Esophagus (tissue), 2 donors: ENCODE results near the gene CTBP1. TPM values are rescaled to one million over a fixed set of nuclear protein-coding genes. Genes with fewer than 3 reads are reported as not detected.
"Not testable (repeated sequence)": the region's sequence is repeated elsewhere in the genome, so short reads cannot be mapped to it uniquely, and the experiment has no call there.

Source experiments
- H3K27ac ChIP-seq, 2 donors: one replicate each; pipeline ENCODE4 v1.5.1; 2013; ENCODE audit warnings: low read depth in 2 of 2, mild to moderate bottlenecking in 2 of 2, inconsistent platforms in 1 of 2, low read length in 1 of 2, moderate library complexity in 1 of 2
- H3K27me3 ChIP-seq, 2 donors: one replicate each; pipeline ENCODE4 v1.6.1; 2013; ENCODE audit warnings: low read length in 2 of 2, control low read depth in 1 of 2, mild to moderate bottlenecking in 1 of 2; ENCODE audit not compliant: insufficient read depth in 2 of 2, control insufficient read depth in 1 of 2
- H3K36me3 ChIP-seq, 2 donors: one replicate each; pipeline ENCODE4 v1.6.1; 2013; ENCODE audit warnings: low read length in 1 of 2; ENCODE audit not compliant: control insufficient read depth in 2 of 2, insufficient read depth in 2 of 2
- H3K4me1 ChIP-seq, 2 donors: one replicate each; pipeline ENCODE4 v1.6.1; 2013; ENCODE audit warnings: low read length in 1 of 2; ENCODE audit not compliant: control insufficient read depth in 2 of 2, insufficient read depth in 2 of 2
- H3K4me3 ChIP-seq, 2 donors: one replicate each; pipeline ENCODE4 v1.5.1; 2013; ENCODE audit warnings: low read length in 2 of 2, mild to moderate bottlenecking in 2 of 2, low read depth in 1 of 2, moderate library complexity in 1 of 2
- H3K9me3 ChIP-seq, 2 donors: one replicate each; pipeline ENCODE4 v1.6.1; 2013; ENCODE audit warnings: mild to moderate bottlenecking in 2 of 2, low read depth in 1 of 2, low read length in 1 of 2, moderate library complexity in 1 of 2; ENCODE audit not compliant: control insufficient read depth in 2 of 2, insufficient read depth in 1 of 2
- WGBS, 2 donors: extraction: QIAGEN DNeasy Blood & Tissue Kit; methylation state at CpG; one replicate each; pipeline ENCODE4 v1.1.7; 2013; 5-methylcytosine and 5-hydroxymethylcytosine counted together
- polyA plus RNA-seq, 2 donors: library from polyadenylated mRNA; stranded (reverse); fragments of 200-250 nt; gene quantifications; one replicate each; pipeline ENCODE4 v1.2.3, GENCODE V29; 2013
- donor health status: healthy with polysubstance abuse.
- donor health status: Bipolar disorder and iron deficiency.

CTBP1 gene
- polyA plus RNA-seq, 2 donors, result 71.7 to 87.2 TPM

- Histone ChIP-seq H3K4me1 (peaks cover 15 to 47% of the 10 kb centered on the region in 2 donors), H3K36me3 (peaks cover 0 to 35% of the 10 kb centered on the region in 2 donors), H3K27ac (no peak overlapping the region), H3K9me3 (no peaks in the 10 kb centered on the region), H3K4me3 (no peak overlapping the region), H3K27me3 (no peaks in the 10 kb centered on the region)
- WGBS, 2 donors, result 75 to 81% methylated on average over 23 to 24 of the region's 24 CpGs
Observed at GRCh38 chr4:1241936-1242505, 6.9 kb downstream of the CTBP1 start.

GRCh38 chr4:1241466-1241935 lies 7.4 kb downstream of the CTBP1 start:
- no peaks in the 10 kb centered on the region for H3K27me3 ChIP-seq
- no peak overlapping the region for H3K27ac ChIP-seq
- peaks cover 0 to 38% of the 10 kb centered on the region in 2 donors for H3K36me3 ChIP-seq
- WGBS, 2 donors, result 75 to 84% methylated on average over 21 of the region's 21 CpGs
- H3K4me3 ChIP-seq, result no peak overlapping the region
- no peaks in the 10 kb centered on the region for H3K9me3 ChIP-seq
- H3K4me1 ChIP-seq, result peaks cover 13 to 42% of the 10 kb centered on the region in 2 donors

GRCh38 chr4:1240721-1241465 lies 8.0 kb downstream of the CTBP1 start:
- Histone ChIP-seq H3K4me1 (peaks cover 9 to 38% of the 10 kb centered on the region in 2 donors), H3K27ac (no peak overlapping the region), H3K36me3 (peaks cover 1 to 42% of the 10 kb centered on the region in 2 donors), H3K9me3 (no peaks in the 10 kb centered on the region), H3K27me3 (no peaks in the 10 kb centered on the region), H3K4me3 (no peak overlapping the region)
- WGBS, 2 donors, result 84 to 86% methylated on average over 37 of the region's 37 CpGs

DNA sequence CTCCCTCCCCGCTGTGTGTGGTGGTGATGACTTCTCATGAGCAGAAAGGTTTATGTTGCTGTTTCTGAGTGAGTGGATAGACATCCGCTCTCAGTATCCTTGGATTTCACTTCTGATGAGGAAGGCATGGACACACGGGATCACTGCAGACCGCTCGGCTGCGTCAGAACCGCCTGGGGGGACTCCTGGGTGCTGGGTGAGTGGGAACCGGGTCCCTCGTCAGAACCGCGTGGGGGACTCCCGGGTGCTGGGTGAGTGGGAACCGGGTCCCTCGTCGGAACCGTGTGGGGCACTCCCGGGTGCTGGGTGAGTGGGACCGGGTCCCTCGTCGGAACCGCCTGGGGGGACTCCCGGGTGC lies 9.0 kb downstream of the CTBP1 start:
- no peaks in the 10 kb centered on the region for H3K9me3 ChIP-seq
- no peak overlapping the region for H3K4me3 ChIP-seq
- peaks cover 8 to 31% of the 10 kb centered on the region in 2 donors for H3K4me1 ChIP-seq
- 88 to 89% methylated on average over 20 to 22 of the region's 22 CpGs for WGBS, 2 donors
- H3K27ac ChIP-seq, result no peak overlapping the region
- H3K27me3 ChIP-seq, result no peaks in the 10 kb centered on the region
- H3K36me3 ChIP-seq, result peaks cover 7 to 48% of the 10 kb centered on the region in 2 donors

GRCh38 chr4:1239141-1239949 lies 9.6 kb downstream of the CTBP1 start:
- Histone ChIP-seq H3K4me1 (peaks cover 9 to 30% of the 10 kb centered on the region in 2 donors), H3K9me3 (no peaks in the 10 kb centered on the region), H3K4me3 (no peak overlapping the region), H3K27ac (no peak overlapping the region), H3K27me3 (no peaks in the 10 kb centered on the region), H3K36me3 (peaks cover 7 to 52% of the 10 kb centered on the region in 2 donors)
- 80 to 85% methylated on average over 37 to 43 of the region's 43 CpGs for WGBS, 2 donors

GRCh38 chr4:1238676-1239000 lies 10.3 kb downstream of the CTBP1 start:
- H3K27me3 ChIP-seq, result no peaks in the 10 kb centered on the region
- 93 to 94% methylated on average over 12 of the region's 12 CpGs for WGBS, 2 donors
- H3K9me3 ChIP-seq, result no peaks in the 10 kb centered on the region
- no peak overlapping the region for H3K4me3 ChIP-seq
- H3K27ac ChIP-seq, result no peak overlapping the region
- peaks cover 13 to 25% of the 10 kb centered on the region in 2 donors for H3K4me1 ChIP-seq
- H3K36me3 ChIP-seq, result peaks cover 7 to 57% of the 10 kb centered on the region in 2 donors

GRCh38 chr4:1237981-1238675 lies 10.8 kb downstream of the CTBP1 start:
- H3K4me3 ChIP-seq, result no peak overlapping the region
- no peaks in the 10 kb centered on the region for H3K9me3 ChIP-seq
- H3K27ac ChIP-seq, result no peak overlapping the region
- peaks cover 7 to 62% of the 10 kb centered on the region in 2 donors for H3K36me3 ChIP-seq
- H3K4me1 ChIP-seq, result peaks cover 13 to 23% of the 10 kb centered on the region in 2 donors
- WGBS, 2 donors, result 92% methylated on average over 39 of the region's 39 CpGs
- H3K27me3 ChIP-seq, result no peaks in the 10 kb centered on the region

DNA sequence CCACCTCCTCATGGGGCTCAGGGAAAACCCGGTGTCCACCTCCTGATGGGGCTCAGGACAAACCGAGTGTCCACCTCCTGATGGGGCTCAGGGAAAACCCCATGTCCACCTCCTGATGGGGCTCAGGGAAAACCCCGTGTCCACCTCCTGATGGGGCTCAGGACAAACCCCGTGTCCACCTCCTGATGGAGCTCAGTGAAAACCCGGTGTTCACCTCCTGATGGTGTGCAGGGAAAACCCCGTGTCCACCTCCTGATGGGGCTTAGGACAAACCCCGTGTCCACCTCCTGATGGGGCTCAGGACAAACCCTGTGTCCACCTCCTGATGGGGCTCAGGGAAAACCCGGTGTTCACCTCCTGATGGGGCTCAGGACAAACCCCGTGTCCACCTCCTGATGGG lies 11.7 kb downstream of the CTBP1 start:
- WGBS, 2 donors, result 90 to 92% methylated on average over 9 of the region's 9 CpGs
- Histone ChIP-seq H3K36me3 (peaks cover 7 to 65% of the 10 kb centered on the region in 2 donors), H3K4me1 (peaks cover 13 to 16% of the 10 kb centered on the region in 2 donors)
- H3K4me3 ChIP-seq, H3K9me3 ChIP-seq, H3K27me3 ChIP-seq, H3K27ac ChIP-seq: not testable (repeated sequence)

- Histone ChIP-seq H3K36me3 (peaks cover 7 to 65% of the 10 kb centered on the region in 2 donors), H3K4me1 (peaks cover 12 to 13% of the 10 kb centered on the region in 2 donors)
- not testable (repeated sequence) for H3K27ac ChIP-seq, H3K9me3 ChIP-seq, H3K27me3 ChIP-seq, H3K4me3 ChIP-seq
- 89 to 94% methylated on average over 13 of the region's 13 CpGs for WGBS, 2 donors
Observed at GRCh38 chr4:1236836-1237235, 12.1 kb downstream of the CTBP1 start.
